OCI-LY3 (cell line): ENCODE results near the gene ABCG1.

Experiments used
- H2AFZ ChIP-seq: fragments of 200-600, 300-600 bp; shearing (Covaris generic); 2 replicates; pipeline ENCODE4 v1.6.0; 2014; ENCODE audit warnings: antibody characterized with exemption, low read depth, low read length
- H3K27ac ChIP-seq: fragments of 200-600, 300-600 bp; sonication (generic); 2 replicates; pipeline ENCODE4 v1.5.1; 2014; ENCODE audit warnings: mild to moderate bottlenecking, low read length, moderate library complexity, mixed read lengths
- H3K27me3 ChIP-seq: fragments of 200-600, 300-600 bp; sonication (generic); 2 replicates; pipeline ENCODE4 v1.6.1; 2014; ENCODE audit warnings: low read depth, low read length, mixed read lengths
- H3K36me3 ChIP-seq: fragments of 200-600, 300-600 bp; sonication (generic); replicated peaks from 2 replicates; pipeline ENCODE3; 2014; ENCODE audit warnings: low read depth, low read length, mixed read lengths
- H3K4me1 ChIP-seq: fragments of 300-600, 200-600 bp; sonication (generic); 2 replicates; pipeline ENCODE4 v1.6.1; 2014; ENCODE audit warnings: low read length, mixed read lengths
- H3K4me2 ChIP-seq: fragments of 200-600, 300-600 bp; sonication (generic); 2 replicates; pipeline ENCODE4 v1.6.1; 2014; ENCODE audit warnings: low read length, mixed read lengths
- H3K4me3 ChIP-seq: fragments of 300-600, 200-600 bp; sonication (generic); 2 replicates; pipeline ENCODE4 v1.5.1; 2014; ENCODE audit warnings: antibody characterized with exemption, mild to moderate bottlenecking, low read length, moderate library complexity
- H3K79me2 ChIP-seq: fragments of 300-600, 200-600 bp; shearing (Covaris generic); 2 replicates; pipeline ENCODE4 v1.6.1; 2014; ENCODE audit warnings: mild to moderate bottlenecking, low read length, mixed read lengths
- H3K9ac ChIP-seq: fragments of 300-600, 200-600 bp; shearing (Covaris generic); 2 replicates; pipeline ENCODE4 v1.6.0; 2014; ENCODE audit warnings: mild to moderate bottlenecking, low read length, moderate library complexity
- H3K9me3 ChIP-seq: fragments of 200-600, 300-600 bp; shearing (Covaris generic); 2 replicates; pipeline ENCODE4 v1.6.1; 2014; ENCODE audit warnings: low read length, mixed read lengths; ENCODE audit not compliant: insufficient read depth
- H4K20me1 ChIP-seq: fragments of 200-600, 300-600 bp; sonication (generic); 2 replicates; pipeline ENCODE4 v1.6.1; 2016; ENCODE audit warnings: low read length, mixed read lengths; ENCODE audit not compliant: insufficient read depth
- EZH2phosphoT487 ChIP-seq: fragments of 200-600 bp; shearing (Covaris generic); IDR thresholded peaks from 2 replicates; pipeline ENCODE4 v1.6.1; 2018; ENCODE audit warnings: antibody characterized with exemption, mixed run types, low read depth
- TF ChIP-seq, protein P1 (sequence below): fragments of 200-600, 300-600 bp; sonication (generic); IDR thresholded peaks from 2 replicates; pipeline ENCODE4 v1.5.1; 2014; ENCODE audit warnings: antibody characterized with exemption, low read length, low read depth

ABCG1 gene

DNA sequence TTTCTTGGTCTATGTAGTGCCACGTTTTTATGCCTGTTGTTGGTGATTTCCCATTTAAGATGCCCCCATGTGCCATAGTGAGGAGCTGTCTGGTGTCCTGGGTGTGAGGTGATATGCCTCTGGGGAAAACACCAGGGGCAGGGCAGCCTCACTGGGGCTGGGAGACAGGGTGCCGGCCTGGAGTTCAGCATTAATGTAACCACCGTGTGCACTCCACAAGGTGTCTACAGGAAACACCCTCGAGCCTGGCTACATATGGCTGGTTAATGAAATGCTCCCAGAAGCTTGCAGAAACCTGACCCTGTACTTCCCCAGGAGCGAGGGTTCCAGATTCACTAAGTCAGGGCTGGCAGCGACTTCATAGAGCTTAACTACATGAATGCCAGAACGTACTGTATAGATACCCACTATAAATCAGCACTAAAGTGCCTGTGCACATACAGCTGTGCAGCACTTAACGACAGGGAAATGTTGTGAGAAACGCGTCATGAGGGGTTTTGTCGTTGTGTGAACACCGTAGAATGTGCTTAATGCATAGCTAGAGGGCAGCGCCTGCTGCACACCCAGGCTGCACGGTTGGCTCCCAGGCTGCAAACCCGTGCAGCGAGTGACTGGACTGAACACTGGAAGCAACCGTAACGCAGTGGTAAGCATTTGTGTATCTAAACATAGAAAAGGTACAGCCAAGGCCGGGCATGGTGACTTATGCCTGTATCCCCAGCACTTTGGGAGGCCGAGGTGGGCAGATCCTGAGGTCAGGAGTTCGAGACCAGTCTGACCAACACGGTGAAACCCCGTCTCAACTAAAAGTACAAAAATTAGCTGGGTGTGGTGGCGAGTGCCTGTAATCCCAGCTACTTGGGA is 121.5 kb downstream of the ABCG1 start:
- no peaks in the 10 kb centered on the region for H4K20me1 ChIP-seq
- no peak overlapping the region for H3K27ac ChIP-seq
- no peaks in the 10 kb centered on the region for H3K36me3 ChIP-seq
- TF ChIP-seq, protein P1, sequence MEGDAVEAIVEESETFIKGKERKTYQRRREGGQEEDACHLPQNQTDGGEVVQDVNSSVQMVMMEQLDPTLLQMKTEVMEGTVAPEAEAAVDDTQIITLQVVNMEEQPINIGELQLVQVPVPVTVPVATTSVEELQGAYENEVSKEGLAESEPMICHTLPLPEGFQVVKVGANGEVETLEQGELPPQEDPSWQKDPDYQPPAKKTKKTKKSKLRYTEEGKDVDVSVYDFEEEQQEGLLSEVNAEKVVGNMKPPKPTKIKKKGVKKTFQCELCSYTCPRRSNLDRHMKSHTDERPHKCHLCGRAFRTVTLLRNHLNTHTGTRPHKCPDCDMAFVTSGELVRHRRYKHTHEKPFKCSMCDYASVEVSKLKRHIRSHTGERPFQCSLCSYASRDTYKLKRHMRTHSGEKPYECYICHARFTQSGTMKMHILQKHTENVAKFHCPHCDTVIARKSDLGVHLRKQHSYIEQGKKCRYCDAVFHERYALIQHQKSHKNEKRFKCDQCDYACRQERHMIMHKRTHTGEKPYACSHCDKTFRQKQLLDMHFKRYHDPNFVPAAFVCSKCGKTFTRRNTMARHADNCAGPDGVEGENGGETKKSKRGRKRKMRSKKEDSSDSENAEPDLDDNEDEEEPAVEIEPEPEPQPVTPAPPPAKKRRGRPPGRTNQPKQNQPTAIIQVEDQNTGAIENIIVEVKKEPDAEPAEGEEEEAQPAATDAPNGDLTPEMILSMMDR: no peak
- no peak for TF ChIP-seq EZH2phosphoT487
- H3K79me2 ChIP-seq: no peaks in the 10 kb centered on the region
- H3K4me3 ChIP-seq: no peak overlapping the region
- H3K4me2 ChIP-seq: no peak overlapping the region
- H3K9me3 ChIP-seq: no peaks in the 10 kb centered on the region
- peaks cover 23% of the 10 kb centered on the region for H3K4me1 ChIP-seq
- peaks cover 17% of the 10 kb centered on the region for H3K27me3 ChIP-seq
- H2AFZ ChIP-seq: no peak overlapping the region
- H3K9ac ChIP-seq: no peak overlapping the region

DNA sequence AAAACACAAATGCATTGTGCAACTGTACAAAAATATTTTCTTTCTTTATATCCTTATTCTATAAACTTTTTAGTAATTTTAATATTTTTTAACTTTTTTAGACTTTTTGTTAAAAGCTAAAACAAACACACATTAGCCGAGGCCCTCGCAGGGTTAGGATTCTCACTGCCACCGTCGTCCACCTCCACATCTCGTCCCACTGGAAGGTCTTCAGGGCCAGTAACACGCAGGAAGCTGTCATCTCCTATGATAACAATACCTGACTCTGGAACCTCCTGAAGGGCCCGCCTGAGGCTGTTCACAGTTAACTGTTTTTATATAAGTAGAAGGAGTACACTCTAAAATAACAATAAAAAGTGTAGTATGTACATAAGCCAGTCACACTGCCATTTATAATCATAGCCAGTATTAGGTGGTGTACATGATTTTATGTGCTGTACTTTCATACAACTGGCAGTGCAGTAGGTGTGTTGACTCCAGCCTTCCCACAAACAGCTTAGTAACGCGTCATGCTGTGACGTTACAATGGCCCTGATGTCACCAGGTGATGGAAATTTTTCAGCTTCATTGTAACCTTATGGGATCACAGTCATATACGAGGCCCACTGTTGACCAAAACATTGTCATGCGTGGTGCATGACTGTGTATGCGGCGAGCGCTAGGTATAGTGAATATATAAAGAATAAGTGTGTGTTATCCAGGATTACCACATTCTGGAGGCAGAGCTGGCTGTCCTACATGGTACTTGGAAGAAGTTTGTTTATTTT is 123.0 kb downstream of the ABCG1 start:
- peaks cover 3% of the 10 kb centered on the region; the same call in 1 of the 2 replicates for H3K27me3 ChIP-seq
- H3K27ac ChIP-seq: no peak overlapping the region
- H4K20me1 ChIP-seq: no peaks in the 10 kb centered on the region
- H3K36me3 ChIP-seq: no peaks in the 10 kb centered on the region
- no peak overlapping the region for H3K4me3 ChIP-seq
- no peaks in the 10 kb centered on the region for H3K79me2 ChIP-seq
- no peak overlapping the region for H3K9ac ChIP-seq
- H3K9me3 ChIP-seq: no peaks in the 10 kb centered on the region
- no peak overlapping the region for H2AFZ ChIP-seq
- no peak for TF ChIP-seq EZH2phosphoT487
- TF ChIP-seq, protein P1: no peak
- no peak overlapping the region for H3K4me2 ChIP-seq
- H3K4me1 ChIP-seq: peaks cover 18% of the 10 kb centered on the region

DNA sequence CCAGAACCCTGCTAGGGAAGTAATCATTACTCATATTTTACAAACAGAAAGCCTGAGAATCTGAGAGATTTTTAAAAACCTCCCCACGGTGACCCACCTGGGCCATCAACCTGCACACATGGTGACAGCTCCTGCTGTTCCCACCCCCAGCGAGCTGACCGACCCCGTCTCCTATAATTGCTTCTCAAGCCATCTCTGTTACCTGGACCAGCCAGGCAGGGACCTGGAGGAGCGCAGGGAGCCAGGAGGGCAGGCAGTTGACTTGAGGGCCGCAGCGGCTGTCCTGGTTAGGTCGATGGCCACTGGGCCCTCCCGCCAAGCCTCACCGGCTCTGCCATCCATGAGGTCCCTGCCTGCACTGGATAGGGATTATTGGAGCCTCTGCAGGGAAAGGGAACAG is 124.2 kb downstream of the ABCG1 start:
- Histone ChIP-seq H3K36me3 (no peaks in the 10 kb centered on the region), H3K4me2 (no peak overlapping the region), H3K9me3 (no peaks in the 10 kb centered on the region), H3K27me3 (no peaks in the 10 kb centered on the region), H4K20me1 (no peaks in the 10 kb centered on the region), H3K4me1 (peaks cover 16% of the 10 kb centered on the region), H2AFZ (no peak overlapping the region), H3K4me3 (no peak overlapping the region), H3K9ac (no peak overlapping the region), H3K27ac (no peak overlapping the region), H3K79me2 (no peaks in the 10 kb centered on the region)
- TF ChIP-seq EZH2phosphoT487: no peak
- TF ChIP-seq, protein P1: no peak

DNA sequence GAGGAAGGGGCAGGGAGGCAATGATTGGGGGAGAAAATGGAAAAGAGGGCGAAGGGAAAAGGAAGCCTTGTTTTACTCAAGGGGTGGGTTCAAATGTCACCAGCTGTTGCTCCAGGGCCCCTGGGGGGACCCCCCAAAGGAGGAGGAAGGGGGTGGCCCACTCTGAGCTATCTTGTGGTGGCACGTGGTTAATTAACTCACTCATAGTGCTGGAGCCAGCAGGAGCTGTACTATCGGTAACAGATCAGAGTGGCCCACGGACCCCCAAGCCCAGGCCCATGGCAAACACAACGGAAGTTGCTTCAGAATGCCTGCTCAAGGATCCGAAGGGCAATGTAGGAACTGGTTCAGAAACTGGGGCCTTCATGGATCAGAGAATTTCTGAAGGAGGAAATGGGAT is 124.6 kb downstream of the ABCG1 start:
- no peaks in the 10 kb centered on the region for H3K79me2 ChIP-seq
- no peak overlapping the region for H2AFZ ChIP-seq
- H3K36me3 ChIP-seq: no peaks in the 10 kb centered on the region

More for the DNA sequence above, 124.6 kb downstream of the ABCG1 start:
- Histone ChIP-seq H3K27me3 (no peaks in the 10 kb centered on the region), H3K27ac (no peak overlapping the region), H3K4me2 (no peak overlapping the region), H3K4me1 (peaks cover 11% of the 10 kb centered on the region), H3K9me3 (no peaks in the 10 kb centered on the region), H3K4me3 (no peak overlapping the region), H3K9ac (no peak overlapping the region), H4K20me1 (no peaks in the 10 kb centered on the region)
- TF ChIP-seq, protein P1: no peak
- TF ChIP-seq EZH2phosphoT487: no peak
